Liver (tissue), 9 donors: ENCODE results near the gene ELOF1. TPM values are rescaled to one million over a fixed set of nuclear protein-coding genes. Genes with fewer than 3 reads are reported as not detected.

Source experiments
- DNase-seq: peaks from one replicate; pipeline ENCODE4 v3.0.0-alpha.2; 2017; ENCODE audit warnings: low spot score
- H3K27ac ChIP-seq, 2 donors: one replicate each; pipeline ENCODE4 v1.7.0; 2013; ENCODE audit warnings: inconsistent platforms in 2 of 2, low read length in 2 of 2, control low read depth in 1 of 2, low read depth in 1 of 2, mild to moderate bottlenecking in 1 of 2
- H3K27me3 ChIP-seq, 4 donors: one replicate each; pipeline versions ENCODE4 v1.6.1 to v1.7.0; 2013; ENCODE audit warnings: low read length in 3 of 4, inconsistent platforms in 1 of 4, mild to moderate bottlenecking in 1 of 4, moderate library complexity in 1 of 4; ENCODE audit not compliant: control insufficient read depth in 4 of 4, insufficient read depth in 4 of 4
- H3K36me3 ChIP-seq, 4 donors: one replicate each; pipeline versions ENCODE4 v1.6.1 to v1.7.0; 2013; ENCODE audit warnings: low read length in 3 of 4, mild to moderate bottlenecking in 3 of 4, low read depth in 1 of 4, moderate library complexity in 1 of 4; ENCODE audit not compliant: control insufficient read depth in 4 of 4, insufficient read depth in 3 of 4
- H3K4me1 ChIP-seq, 4 donors: one replicate each; pipeline versions ENCODE4 v1.6.1 to v1.7.0; 2013; ENCODE audit warnings: low read length in 3 of 4, mild to moderate bottlenecking in 3 of 4, moderate library complexity in 1 of 4; ENCODE audit not compliant: control insufficient read depth in 4 of 4, insufficient read depth in 4 of 4
- H3K4me3 ChIP-seq, 3 donors: one replicate each; pipeline versions ENCODE4 v1.6.1 to v1.7.0; 2013; ENCODE audit warnings: low read length in 3 of 3, control low read depth in 1 of 3, low read depth in 1 of 3, mild to moderate bottlenecking in 1 of 3
- H3K9ac ChIP-seq, 2 donors: one replicate each; pipeline ENCODE4 v1.7.0; 2013; ENCODE audit warnings: low read length in 2 of 2, mild to moderate bottlenecking in 2 of 2, moderate library complexity in 2 of 2, control low read depth in 1 of 2, low read depth in 1 of 2
- H3K9me3 ChIP-seq, 4 donors: one replicate each; pipeline versions ENCODE4 v1.6.1 to v1.7.0; 2013; ENCODE audit warnings: low read length in 3 of 4; ENCODE audit not compliant: control insufficient read depth in 4 of 4
- CTCF ChIP-seq: fragments of 150-350 bp; IDR thresholded peaks from 2 replicates; pipeline ENCODE4 v1.5.1; 2017; ENCODE audit warnings: improper control_type of control experiment, low read depth, low read length; ENCODE audit not compliant: missing input control
- EGR1 ChIP-seq, 2 donors: IDR thresholded peaks; 2 replicates each; pipeline ENCODE4 v1.6.1; 2016 to 2018; ENCODE audit warnings: antibody characterized with exemption in 2 of 2, low read depth in 2 of 2
- FOXA1 ChIP-seq: IDR thresholded peaks from 2 replicates; pipeline ENCODE4 v1.6.1; 2016; ENCODE audit warnings: antibody characterized with exemption
- FOXA2 ChIP-seq: IDR thresholded peaks from 2 replicates; pipeline ENCODE4 v1.6.1; 2016; ENCODE audit warnings: antibody characterized with exemption
- GABPA ChIP-seq, 2 donors: IDR thresholded peaks in 1 of 2; conservative IDR thresholded peaks in 1 of 2; 2 replicates each; pipeline ENCODE4 v1.6.1; 2016; ENCODE audit warnings: antibody characterized with exemption in 2 of 2, mild to moderate bottlenecking in 1 of 2, moderate library complexity in 1 of 2
- HNF4A ChIP-seq, 2 donors: conservative IDR thresholded peaks; 2 replicates each; pipeline ENCODE4 v1.6.1; 2016; ENCODE audit warnings: antibody characterized with exemption in 2 of 2, mild to moderate bottlenecking in 2 of 2
- HNF4G ChIP-seq: IDR thresholded peaks from 2 replicates; pipeline ENCODE4 v1.6.1; 2016; ENCODE audit warnings: antibody characterized with exemption
- JUND ChIP-seq, 2 donors: IDR thresholded peaks; 2 replicates each; pipeline ENCODE4 v1.6.1; 2016; ENCODE audit warnings: antibody characterized with exemption in 2 of 2
- MAX ChIP-seq: IDR thresholded peaks from 2 replicates; pipeline ENCODE4 v1.6.1; 2016; ENCODE audit warnings: antibody characterized with exemption
- RAD21 ChIP-seq, 2 donors: IDR thresholded peaks; 2 replicates each; pipeline ENCODE4 v1.6.1; 2016; ENCODE audit warnings: antibody characterized with exemption in 2 of 2, mild to moderate bottlenecking in 2 of 2
- RXRA ChIP-seq, 2 donors: IDR thresholded peaks; 2 replicates each; pipeline ENCODE4 v1.6.1; 2017 to 2018; ENCODE audit warnings: antibody characterized with exemption in 2 of 2, mild to moderate bottlenecking in 1 of 2
- SP1 ChIP-seq: IDR thresholded peaks from 2 replicates; pipeline ENCODE4 v1.6.1; 2018; ENCODE audit warnings: antibody characterized with exemption, mild to moderate bottlenecking
- WGBS: extraction: QIAGEN DNeasy Blood & Tissue Kit; methylation state at CpG from one replicate; pipeline ENCODE4 v1.1.7; 2013; 5-methylcytosine and 5-hydroxymethylcytosine counted together
- polyA plus RNA-seq, 2 donors: library from polyadenylated mRNA; stranded (reverse) in 1 of 2; unstranded in 1 of 2; fragments of 200-250 nt in 1 of 2; fragments of >200 nt in 1 of 2; fragmentation: Nextera tagmentation in 1 of 2; extraction: Ambion mirVana in 1 of 2; gene quantifications; one replicate each; pipeline versions ENCODE4 v1.2.1 to v1.2.3, GENCODE V29; 2013 to 2015
- total RNA-seq, 2 donors: library from RNA; depleted of rRNA; stranded (reverse); fragments of >200 nt; gene quantifications; one replicate each; pipeline ENCODE4 v1.2.3, GENCODE V29; 2014
- TF ChIP-seq, protein P1 (sequence below): IDR thresholded peaks from 2 replicates; pipeline ENCODE4 v1.6.1; 2016; ENCODE audit warnings: antibody characterized with exemption
- TF ChIP-seq, protein P2 (sequence below): IDR thresholded peaks from 2 replicates; pipeline ENCODE4 v1.6.1; 2016; ENCODE audit warnings: antibody characterized with exemption, mild to moderate bottlenecking
- TF ChIP-seq, protein P3 (sequence below): IDR thresholded peaks from 2 replicates; pipeline ENCODE4 v1.6.1; 2016; ENCODE audit warnings: antibody characterized with exemption
- donor health status: healthy.
- donor health status: healthy.
- donor health status: healthy.
- donor health status: healthy.
- donor health status: healthy.

The ELOF1 gene
- total and polyA plus RNA-seq, 4 donors: 11.1 to 37.9 (median 24.0) TPM

- Histone ChIP-seq H3K4me1 (no peaks in the 10 kb centered on the region), H3K27me3 (no peaks in the 10 kb centered on the region), H3K4me3 (no peak overlapping the region), H3K27ac (no peak overlapping the region), H3K36me3 (peaks cover 4 to 23% (median 6%) of the 10 kb centered on the region in 4 donors), H3K9ac (no peak overlapping the region), H3K9me3 (no peaks in the 10 kb centered on the region)
- no peak for DNase-seq
- WGBS: 92% methylated on average over 8 of the region's 8 CpGs
- no peak for TF ChIP-seq HNF4G
- TF ChIP-seq FOXA1: no peak
These were observed 8.8 kb downstream of the ELOF1 start for GRCh38 chr19:11550265-11550664.

- Histone ChIP-seq H3K27me3 (no peaks in the 10 kb centered on the region), H3K4me3 (no peak overlapping the region), H3K9ac (no peak overlapping the region), H3K36me3 (peaks cover 4 to 21% (median 6%) of the 10 kb centered on the region in 4 donors), H3K4me1 (no peaks in the 10 kb centered on the region), H3K27ac (no peak overlapping the region), H3K9me3 (no peaks in the 10 kb centered on the region)
- DNase-seq: no peak
- 95% methylated on average over 24 of the region's 24 CpGs for WGBS
- TF ChIP-seq GABPA (IDR thresholded peaks at IDR 0.05 in 1 of 2, conservative IDR thresholded peaks at IDR 0.05 in 1 of 2): no peak
- TF ChIP-seq MAX: no peak
- no peak for TF ChIP-seq RAD21 (IDR thresholded peaks at IDR 0.05)
- no peak for TF ChIP-seq RXRA (IDR thresholded peaks at IDR 0.05)
- TF ChIP-seq, protein P1, sequence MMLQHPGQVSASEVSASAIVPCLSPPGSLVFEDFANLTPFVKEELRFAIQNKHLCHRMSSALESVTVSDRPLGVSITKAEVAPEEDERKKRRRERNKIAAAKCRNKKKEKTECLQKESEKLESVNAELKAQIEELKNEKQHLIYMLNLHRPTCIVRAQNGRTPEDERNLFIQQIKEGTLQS: no peak
- no peak for TF ChIP-seq JUND (IDR thresholded peaks at IDR 0.05)
- TF ChIP-seq SP1: no peak
- TF ChIP-seq EGR1 (IDR thresholded peaks at IDR 0.05; ENCODE audit: low read depth in 2 of 2): no peak
- TF ChIP-seq, protein P2, sequence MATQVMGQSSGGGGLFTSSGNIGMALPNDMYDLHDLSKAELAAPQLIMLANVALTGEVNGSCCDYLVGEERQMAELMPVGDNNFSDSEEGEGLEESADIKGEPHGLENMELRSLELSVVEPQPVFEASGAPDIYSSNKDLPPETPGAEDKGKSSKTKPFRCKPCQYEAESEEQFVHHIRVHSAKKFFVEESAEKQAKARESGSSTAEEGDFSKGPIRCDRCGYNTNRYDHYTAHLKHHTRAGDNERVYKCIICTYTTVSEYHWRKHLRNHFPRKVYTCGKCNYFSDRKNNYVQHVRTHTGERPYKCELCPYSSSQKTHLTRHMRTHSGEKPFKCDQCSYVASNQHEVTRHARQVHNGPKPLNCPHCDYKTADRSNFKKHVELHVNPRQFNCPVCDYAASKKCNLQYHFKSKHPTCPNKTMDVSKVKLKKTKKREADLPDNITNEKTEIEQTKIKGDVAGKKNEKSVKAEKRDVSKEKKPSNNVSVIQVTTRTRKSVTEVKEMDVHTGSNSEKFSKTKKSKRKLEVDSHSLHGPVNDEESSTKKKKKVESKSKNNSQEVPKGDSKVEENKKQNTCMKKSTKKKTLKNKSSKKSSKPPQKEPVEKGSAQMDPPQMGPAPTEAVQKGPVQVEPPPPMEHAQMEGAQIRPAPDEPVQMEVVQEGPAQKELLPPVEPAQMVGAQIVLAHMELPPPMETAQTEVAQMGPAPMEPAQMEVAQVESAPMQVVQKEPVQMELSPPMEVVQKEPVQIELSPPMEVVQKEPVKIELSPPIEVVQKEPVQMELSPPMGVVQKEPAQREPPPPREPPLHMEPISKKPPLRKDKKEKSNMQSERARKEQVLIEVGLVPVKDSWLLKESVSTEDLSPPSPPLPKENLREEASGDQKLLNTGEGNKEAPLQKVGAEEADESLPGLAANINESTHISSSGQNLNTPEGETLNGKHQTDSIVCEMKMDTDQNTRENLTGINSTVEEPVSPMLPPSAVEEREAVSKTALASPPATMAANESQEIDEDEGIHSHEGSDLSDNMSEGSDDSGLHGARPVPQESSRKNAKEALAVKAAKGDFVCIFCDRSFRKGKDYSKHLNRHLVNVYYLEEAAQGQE: no peak
- TF ChIP-seq, protein P3, sequence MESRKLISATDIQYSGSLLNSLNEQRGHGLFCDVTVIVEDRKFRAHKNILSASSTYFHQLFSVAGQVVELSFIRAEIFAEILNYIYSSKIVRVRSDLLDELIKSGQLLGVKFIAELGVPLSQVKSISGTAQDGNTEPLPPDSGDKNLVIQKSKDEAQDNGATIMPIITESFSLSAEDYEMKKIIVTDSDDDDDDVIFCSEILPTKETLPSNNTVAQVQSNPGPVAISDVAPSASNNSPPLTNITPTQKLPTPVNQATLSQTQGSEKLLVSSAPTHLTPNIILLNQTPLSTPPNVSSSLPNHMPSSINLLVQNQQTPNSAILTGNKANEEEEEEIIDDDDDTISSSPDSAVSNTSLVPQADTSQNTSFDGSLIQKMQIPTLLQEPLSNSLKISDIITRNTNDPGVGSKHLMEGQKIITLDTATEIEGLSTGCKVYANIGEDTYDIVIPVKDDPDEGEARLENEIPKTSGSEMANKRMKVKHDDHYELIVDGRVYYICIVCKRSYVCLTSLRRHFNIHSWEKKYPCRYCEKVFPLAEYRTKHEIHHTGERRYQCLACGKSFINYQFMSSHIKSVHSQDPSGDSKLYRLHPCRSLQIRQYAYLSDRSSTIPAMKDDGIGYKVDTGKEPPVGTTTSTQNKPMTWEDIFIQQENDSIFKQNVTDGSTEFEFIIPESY: no peak
- no peak for TF ChIP-seq FOXA2
- no peak for TF ChIP-seq CTCF
- TF ChIP-seq HNF4A (conservative IDR thresholded peaks at IDR 0.05): no peak
- TF ChIP-seq FOXA1: no peak
These were observed 9.6 kb downstream of the ELOF1 start for GRCh38 chr19:11549386-11549953.
